CD4-positive, alpha-beta T cell treated with Interleukin-15 for 4 hours (primary cell): ENCODE measurements around the gene AQP5.
"Not testable (repeated sequence)": the region's sequence is repeated elsewhere in the genome, so short reads cannot be mapped to it uniquely, and the experiment has no call there.

ENCODE experiments used
- DNase-seq: peaks from one replicate; pipeline ENCODE4 v3.0.0-alpha.2; 2020; ENCODE audit warnings: low spot score

AQP5 gene

DNA sequence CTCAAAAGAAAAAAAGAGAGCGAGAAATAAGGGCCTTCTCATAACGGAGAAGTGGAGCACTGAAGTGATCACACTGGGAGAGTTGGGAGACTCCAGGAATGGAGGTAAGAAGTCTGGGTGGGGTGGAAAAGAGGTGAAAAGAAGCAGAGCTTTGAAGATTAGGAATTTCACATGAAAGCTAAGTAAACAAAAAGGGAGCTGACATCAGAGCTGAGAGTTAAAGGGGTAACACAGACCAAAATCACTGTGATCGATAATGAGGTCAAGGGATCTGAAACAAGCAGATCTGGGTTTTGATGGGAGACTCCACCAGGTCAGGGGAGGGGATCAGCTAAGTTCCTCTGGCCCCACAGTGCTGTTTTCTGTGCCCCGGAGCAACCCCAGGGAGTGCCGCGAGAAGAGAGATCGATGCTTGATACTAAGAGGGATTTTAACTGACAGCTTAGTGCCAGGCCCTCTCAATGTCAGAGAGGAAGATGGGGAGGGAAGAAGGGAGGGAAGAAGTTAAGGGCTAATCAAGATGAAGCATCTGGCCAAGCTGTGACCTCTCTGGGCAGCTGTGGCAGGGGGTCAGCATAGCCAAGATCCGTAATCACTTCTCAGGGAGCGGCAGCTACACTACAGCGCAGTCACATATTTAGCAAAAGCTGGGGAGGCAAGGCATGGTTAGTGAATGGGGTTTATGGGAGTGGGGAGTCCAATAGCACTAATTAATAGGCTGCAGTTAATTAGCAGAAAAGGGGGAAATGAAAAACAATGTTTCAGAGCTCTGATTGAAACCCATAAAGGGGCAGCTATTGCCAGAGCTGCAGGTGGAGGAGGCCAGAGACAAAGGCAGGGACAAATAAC is 19.1 kb downstream of the AQP5 start:
- DNase-seq: no peak

DNA sequence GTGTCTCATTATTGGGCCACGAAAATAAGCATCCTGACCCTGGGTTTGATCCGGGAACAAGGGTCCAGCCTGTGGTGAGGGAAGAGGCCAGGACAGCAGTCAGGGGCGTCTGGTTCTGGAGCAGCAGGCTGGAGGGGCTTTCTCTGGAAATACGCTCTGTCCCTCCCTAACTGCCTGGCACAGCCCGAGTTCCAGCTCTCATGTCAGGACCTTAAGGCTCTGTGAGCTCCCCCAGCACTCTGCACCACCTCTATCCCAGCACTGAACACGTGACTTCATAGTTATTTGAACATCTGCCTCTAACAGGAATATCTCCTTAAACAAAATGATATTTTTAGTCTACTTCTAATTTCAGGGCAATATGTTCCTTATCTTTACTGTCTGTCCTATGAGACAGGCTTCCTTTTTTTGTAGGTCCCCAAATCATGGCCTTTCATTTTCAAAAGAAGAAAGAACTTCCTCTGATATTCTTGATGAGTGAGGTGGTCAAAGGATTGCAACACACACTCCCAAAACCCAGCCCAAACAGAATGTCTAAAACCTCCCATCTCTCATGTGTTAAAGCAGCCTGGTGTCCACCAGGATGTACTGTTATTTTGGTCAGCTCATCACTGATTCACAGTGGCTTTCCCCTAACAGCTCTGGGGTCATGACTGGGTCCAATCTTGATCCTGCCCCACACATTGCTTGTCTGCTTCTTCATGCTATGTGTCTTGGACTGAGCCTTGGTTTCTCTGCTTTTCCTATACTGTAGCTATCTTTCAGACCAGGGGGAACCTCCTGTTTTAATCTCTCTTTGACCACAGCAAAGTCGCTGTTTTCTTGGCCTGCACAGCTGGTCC is 20.8 kb downstream of the AQP5 start:
- DNase-seq: no peak

DNA sequence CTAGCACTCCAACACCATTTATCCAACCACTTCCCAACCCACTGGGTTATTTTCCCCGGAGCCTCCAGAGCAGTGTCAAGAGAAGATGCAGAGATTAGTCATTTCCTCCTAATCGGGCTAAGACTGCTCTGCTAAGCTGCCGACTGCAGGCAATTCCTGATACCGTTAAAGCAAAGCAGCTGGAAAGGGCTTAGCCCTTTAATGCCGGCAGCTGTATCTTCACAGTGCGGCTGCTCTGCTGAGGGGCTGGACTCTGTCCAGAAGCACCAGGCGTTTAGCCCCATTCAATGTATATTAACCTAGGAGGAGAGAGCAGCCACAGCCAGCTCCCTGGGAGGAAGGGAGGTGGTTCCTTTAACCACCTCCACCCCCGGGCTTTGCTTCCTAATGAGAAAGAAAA is 22.2 kb downstream of the AQP5 start:
- DNase-seq: no peak

DNA sequence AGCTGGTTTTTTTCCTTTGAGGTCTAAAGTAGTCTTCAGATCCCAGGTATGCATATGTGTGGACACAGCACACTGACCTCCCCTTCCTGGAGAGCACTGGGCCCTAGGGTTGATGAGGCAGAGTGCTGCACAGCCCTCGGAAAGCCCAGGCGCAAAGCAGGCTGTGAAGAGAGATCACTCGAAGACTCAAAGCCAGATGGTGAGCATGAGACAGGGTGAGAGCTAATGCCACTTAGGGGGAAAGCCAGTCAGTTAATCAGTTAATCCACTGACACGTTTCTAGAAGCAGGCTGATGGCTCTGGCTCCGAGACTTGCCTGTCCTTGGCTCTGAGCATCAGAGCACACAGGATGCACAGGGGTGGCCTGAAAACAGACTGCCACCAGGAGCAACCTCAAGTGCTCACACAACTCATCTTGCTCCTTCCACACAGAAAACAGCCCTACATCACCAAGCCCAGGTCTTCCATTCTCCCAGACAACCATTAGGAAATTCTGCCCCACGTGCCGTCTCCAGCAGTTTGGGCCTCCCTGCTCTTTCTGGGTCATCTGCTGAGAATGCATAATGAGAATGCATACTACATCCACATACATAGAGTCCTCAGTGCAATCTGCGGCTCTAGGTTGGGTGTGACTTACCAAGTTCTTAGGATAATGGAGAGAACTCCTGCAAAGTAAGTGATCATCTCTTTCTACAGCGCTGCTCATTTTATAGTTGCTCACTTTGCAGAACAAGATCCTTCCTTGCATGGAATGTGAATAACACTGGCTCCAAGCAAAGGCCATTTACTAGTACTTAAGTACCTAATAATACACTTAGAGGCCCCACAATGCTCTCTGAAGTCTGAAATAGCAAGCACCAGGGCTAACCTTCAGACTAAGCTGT is 23.0 kb downstream of the AQP5 start:
- no peak for DNase-seq

DNA sequence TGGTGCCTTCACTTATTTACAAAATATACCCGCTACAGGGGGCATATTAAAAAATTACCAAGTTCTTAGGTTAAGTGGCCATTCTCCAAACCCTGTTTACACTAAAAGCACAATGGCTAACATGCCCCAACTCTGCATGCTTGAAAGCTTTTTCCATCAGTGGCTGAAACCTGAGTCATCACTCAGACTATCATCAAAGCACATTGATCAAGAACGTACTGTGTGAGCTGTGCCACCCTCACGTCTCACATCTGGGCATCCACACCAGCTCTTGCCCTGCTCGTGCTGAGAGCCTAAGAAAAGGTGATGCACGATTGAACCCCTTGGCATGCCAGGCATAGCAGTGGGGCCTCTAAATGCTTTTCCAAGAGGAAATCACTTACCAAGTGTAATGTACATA is 24.3 kb downstream of the AQP5 start:
- DNase-seq: no peak

DNA sequence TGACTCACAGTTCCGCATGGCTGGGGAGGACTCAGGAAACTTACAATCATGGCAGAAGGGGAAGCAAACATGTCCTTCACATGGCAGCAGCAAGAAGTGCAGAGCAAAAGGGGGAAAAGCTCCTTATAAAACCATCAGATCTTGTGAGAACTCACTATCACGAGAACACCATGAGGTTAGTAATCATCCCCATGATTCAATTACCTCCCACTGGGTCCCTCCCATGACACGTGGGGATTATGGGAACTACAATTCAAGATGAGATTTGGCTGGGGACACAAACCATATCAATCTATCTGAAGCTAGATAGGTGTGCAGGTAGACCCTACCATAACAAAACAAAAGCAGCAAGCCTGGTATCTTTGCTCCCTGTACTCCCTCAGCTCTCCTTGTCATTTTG is 24.8 kb downstream of the AQP5 start:
- not testable (repeated sequence) for DNase-seq

DNA sequence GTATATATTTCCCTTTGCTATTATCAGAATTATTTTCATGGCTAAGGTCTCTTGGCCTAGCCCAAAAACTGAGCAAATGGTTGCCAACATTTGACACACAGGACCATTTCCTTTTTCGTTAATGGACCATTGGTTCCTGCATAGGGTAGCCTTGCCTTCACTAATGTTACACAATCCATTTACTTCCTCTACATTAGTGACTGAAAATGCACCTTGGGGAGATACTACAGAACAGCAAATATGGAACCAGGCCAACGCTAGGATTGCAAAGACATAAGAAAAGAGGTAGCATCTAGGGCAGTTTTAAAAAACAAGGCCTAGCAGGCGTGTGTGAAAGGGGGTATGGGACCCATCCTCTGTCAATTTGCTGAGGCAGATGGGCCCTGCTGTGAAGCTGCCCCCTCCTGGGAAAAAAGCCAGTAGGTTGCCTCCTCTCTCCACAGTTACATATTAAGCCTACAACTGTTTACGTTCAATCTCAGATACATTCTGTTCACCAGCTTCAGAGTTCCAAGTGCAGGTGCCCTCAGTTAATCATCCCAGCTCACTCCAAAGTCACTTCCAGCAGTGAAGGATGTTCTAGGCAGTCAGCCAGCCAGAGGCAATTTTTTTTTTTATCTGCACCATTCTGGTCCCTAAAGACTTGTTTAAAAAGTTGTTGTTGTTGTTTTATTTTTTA is 26.1 kb downstream of the AQP5 start:
- DNase-seq: no peak

DNA sequence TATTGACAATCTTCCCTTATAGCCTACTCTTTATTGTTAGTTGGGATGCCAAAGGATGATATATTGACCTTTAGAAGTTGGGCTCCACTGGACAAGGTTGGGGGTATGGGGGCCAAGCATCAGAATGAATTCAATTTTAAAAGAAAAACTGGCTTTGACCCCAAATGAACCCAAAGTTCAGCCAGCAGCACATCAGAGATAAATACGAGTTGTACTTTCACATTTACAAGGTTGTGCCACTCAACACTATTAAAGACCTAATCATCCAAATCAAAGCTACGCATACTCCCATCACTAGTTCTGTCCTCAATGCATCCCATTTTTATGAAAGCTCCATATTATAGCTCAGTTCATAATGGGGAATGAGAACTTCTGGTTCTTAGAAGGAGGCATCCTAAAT is 27.7 kb downstream of the AQP5 start:
- not testable (repeated sequence) for DNase-seq

DNA sequence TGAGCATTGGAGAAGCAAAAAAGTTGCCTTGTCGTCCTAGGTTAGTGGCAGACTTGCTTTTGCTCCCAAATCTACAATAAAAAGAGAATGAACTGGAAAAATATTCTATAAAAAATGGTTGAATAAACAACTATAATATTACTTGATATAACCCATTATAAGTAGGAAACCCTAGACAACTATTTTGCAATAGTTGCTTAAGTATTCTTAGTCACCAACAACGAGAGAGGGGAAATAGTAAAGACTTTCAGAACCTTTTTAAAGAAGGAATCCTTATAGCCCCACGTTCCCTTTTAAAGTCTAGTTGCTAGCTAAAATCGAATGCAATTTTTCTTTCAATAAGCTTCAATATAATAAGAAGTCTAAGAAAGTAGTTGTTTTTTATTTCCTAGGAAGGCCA is 28.6 kb downstream of the AQP5 start:
- DNase-seq: no peak

DNA sequence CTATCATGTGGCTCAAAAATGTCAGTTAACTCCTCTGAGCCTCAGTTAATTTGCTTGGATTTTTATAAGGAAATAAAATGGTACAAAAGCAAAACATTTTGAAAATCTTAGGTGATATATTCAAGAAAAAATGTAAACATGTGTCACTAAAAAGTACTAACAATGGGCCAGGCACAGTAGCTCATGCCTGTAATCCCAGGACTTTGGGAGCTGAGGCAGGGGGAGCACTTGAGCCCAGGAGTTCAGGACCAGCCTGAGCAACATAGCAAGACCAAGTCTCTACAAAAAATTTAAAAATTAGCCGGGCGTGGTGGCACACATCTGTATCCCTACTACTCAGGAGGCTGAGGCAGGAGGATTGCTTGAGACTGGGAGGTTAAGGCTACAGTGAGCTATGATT is 36.8 kb downstream of the AQP5 start:
- no peak for DNase-seq

DNA sequence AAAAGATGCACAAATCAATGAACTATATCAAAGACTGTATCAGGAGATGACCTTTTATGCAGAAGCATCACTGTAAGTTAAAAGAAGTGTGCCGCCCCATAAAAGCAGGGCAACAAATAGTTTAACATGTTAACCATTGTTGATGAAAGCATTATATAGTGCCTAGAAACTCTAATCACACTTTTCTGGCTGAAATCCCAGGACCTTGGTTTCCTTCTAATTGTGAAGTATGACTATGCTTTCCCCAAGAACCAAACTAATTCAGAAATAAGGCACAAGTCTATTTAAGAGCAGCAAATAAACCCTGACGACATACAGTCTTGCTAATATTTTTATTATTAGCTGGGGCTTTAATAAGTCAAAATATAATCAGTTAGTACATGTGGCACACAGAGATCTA is 41.9 kb downstream of the AQP5 start:
- no peak for DNase-seq

DNA sequence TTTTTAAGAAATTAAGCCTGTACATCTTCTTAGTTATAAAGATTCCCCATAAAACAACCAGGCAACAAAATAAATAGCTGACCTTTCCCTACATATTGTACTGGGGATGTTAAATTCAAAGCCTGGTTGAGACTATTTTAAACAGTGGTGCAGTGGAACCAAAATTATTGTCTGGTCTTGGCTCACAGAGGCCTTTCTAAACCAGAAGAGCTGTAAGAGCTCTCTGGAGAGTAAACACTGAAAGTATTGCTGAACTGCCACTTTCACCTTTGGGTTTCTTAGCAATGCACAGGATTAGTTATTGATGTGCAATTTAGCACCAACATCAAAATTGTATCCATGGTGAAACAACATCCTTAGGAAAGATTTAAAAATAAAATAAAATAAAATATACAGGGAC is 43.0 kb downstream of the AQP5 start:
- no peak for DNase-seq

DNA sequence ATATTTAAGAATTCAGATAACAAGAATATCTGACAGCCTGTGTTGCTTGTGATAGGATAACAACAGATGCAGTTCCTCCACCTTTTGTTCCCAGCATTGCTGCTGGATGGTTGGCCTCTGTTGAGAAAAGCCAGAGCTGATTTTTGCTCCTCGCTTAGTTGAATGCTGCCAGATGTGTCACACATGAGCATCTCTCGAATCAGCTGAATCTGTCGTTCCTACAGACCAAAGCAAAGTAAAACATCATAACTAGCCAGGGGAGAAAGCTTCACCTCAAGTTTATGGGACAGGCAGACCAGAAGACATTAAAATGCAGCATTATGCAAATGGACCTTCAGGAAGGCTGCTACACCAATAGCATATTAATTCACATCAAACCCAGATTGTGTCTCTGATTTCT is 43.5 kb downstream of the AQP5 start:
- no peak for DNase-seq

DNA sequence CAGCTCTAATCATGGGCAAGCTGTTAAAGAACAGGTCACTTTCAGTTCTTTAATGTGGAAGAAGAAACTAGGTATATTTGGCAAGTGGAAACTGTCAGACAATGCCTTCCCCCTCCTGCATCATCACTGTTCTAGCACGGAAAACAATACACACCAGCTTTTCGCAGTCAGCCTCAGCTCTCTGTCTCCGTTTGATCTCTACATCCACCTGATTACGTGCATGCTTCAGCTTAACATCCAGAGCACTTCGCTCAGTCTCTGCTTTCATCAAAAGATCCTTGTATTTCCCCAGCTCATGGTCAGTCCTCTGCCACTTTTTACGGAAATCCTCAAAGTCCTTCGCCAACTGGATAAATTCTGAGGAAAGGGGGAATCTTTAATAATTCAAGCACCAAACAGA is 44.6 kb downstream of the AQP5 start:
- no peak for DNase-seq

DNA sequence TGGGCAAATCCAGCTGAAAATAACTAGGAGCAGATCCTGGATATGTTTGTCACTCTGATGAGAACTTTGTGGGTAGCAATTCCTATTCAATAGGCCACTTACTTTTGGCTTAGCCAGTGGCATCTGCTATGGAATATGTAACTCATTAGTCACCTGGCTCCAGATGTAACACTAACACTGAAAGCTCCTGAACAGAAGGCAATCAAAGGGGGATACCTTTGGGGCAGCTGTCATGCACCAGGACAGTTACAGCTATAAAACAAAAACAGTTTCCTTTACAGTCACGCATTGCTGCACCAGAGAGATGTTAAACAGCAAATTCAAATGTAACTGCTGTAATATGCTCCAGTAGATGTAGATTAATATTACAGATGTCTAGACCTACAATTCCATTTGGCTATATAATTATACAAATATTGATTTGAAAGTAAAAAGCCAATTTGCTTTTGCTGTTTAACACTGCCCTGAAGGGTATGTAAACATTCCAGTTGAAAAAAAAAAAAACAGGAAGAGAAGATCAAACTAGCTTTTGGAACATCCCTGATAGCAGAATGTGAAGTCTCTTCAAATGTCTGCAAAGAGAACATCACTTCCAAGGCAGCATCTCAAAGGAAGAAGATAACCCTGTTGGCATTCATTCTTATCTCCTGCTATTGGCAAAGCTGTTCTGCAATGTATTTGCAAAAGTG is 45.2 kb downstream of the AQP5 start:
- DNase-seq: no peak

DNA sequence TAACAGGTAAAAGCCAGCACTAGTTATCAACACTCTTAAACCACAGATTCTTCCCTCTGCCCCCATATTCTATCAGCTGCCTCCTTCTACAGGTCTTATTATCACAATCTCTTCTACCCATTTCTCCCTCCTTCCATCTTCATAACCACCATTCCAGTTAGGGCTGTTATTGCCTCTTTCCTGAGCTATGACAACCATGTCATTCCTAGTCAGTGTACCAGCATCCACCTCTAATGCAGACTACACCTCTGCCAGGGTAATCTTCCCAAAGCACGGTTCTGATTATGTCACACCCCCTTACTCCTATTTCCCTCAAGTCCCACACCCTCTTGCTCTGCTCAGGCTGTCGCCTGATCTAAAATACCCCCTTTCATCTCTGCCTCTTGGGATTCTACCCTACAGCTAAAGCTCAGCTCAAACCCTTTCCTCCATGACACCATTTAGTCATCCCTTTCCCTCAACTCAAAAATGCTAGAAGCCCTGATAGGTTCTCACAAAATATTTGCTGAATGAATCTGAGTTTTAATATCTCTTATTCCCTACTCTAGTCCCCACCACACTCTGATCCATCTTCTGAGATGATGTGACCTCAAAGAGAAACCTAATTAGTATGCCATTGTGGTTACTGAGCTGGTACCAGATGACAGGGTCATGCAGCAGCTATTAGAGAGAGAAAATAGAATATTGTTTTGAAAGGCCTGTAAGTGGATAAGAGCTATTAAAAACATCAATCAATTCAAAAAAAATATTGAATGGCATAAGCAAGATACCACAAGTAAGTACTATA is 51.9 kb downstream of the AQP5 start:
- no peak for DNase-seq

DNA sequence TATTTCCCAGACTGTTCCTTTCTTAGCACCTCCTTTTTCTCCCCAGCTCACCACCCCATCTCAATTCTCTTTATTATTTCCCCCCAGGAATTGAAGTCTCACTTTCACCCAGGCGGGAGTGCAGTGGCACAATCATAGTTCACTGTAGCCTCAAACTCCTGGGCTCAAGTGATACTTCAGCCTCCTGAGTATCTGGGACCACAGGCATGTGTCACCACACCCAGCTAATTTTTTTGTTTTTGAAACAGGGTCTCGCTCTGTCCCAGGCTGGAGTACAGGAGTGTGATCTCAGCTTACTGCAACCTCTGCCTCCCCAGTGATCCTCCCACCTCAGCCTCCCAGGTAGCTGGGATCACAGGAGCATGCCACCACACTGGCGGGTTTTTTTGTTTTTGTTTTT is 52.7 kb downstream of the AQP5 start:
- no peak for DNase-seq
